GM21381 (cell line): ENCODE measurements around the gene NFIB.

Experiments used
- ATAC-seq: cut with Tn5 transposase; IDR thresholded peaks from one replicate; pipeline ENCODE4 v1.9.1; 2021; ENCODE audit warnings: mild to moderate bottlenecking, moderate library complexity; ENCODE audit not compliant: unreplicated experiment

NFIB gene

DNA sequence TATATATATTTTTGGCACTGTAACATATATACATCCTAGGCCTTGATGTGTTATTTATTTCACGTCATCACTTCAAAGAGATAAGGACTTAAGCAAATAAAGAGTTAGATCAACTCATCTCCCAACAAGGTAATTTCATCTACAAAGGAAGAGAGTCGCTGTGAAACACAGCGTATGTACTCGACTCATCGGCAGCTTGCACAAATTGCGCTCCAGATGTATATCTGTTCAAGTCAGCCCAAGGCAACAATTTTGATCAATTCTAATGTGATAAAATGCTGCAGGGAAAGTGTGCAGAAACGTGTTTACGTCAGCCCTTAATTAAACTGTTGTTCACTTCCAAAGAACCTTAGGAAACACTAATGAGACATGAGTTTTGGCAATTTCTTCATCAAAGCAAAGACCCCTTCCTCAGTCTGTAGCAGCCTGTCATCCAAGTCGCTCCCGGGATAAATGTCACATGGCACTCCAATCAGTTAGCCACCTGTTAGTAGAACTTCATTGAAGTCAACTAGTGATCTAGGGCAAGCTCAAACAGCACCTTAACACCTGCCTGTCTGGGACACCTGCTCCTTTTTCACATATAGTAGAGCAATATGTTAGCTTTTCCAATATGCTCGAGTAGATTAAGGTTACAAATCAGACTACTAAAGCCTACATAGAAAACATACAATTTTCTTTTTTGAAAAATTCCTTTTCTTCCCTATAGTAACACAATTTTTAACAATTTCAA, 182.4 kb downstream of the NFIB start:
- no peak for ATAC-seq

DNA sequence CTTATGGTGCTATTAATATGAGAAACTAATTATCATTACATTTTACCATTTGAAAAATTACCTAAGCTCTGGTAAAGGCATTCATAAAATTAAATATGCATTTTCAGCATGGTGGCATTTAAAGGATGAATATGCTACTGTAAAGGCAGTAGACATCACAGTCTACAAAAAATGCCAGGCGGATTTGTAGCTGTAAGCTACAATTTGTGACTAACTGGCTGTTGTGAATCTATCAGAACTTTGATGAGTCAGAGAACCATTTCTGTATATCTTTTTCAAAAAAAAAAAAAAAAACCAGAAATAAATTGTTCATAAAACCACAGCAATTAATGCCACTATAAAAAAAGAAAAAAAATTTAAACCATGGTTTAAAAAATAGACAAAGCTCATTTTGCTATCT, 186.3 kb downstream of the NFIB start:
- ATAC-seq = no peak

DNA sequence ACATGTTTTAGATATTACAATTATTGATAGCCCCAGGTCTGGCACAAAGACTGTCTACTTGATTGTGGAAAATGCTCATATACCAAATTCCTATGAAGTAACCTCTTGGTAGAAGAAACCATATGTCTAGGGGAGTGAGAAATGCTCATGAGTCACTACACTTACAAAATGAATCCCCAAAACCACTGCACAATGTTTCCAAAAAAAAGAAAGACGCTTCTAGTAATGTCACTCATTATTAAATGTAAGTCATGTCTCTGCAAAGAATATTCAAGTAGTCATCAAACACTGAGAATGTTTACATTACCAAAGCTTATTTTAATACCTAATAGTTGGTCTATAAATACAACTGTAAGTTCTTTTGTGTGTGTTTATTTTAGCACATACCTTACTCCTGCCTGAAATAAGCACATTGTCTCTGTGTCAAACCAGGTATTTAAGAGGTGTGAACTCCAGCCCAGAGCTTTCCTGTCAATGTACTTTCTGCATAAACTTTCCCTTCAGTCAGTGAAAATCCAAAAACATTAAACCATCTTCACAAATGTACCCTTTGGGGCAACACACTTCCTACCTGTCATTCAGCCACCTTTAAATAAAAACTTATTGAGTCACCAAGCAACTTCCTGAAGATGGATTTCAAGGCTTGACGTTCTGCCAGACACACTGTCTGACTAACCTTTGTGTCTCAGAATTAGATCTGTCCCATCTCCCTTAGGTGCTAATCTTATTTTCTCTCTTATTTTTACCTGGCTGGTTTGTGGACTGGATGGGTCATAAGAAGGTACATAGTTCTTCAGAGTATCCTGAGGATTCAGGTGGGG, 194.0 kb downstream of the NFIB start:
- no peak for ATAC-seq

DNA sequence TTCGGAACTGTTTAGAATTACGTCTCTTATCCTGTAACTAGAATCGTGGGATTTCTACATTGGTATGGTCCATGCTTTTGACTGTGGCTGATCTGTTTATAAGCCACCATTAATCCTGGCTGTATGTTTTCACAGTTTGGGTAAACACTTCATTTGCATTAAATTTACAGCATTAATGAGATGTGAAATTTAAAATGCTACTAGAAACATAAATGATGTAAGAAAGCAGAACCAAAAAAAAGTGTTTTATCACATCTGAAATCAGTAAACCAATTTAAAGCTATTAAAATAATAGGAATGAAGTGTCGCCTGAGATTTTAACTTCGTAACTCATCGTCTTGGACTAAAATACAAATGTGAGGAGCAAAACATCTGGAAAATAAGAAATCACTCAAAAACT, 201.7 kb downstream of the NFIB start:
- ATAC-seq = no peak

DNA sequence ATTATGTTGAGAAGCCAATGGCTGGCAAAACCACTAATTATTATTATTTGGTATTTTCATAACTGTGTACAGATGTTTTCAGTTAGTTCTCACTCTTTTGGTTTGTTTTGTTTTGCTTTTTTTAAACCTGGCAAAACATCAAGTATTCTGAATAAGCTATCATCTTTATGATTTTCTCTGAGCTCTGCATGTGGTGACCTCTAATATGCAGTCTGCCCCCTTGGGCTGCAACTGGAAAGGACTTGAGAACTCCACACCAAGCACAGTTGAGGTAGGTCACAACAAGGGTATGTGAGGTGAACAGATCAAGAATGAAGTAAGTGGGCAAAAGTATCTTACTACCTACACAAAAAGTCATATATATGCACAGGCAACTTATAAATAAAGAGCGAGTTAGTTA, 202.2 kb downstream of the NFIB start:
- ATAC-seq = no peak

DNA sequence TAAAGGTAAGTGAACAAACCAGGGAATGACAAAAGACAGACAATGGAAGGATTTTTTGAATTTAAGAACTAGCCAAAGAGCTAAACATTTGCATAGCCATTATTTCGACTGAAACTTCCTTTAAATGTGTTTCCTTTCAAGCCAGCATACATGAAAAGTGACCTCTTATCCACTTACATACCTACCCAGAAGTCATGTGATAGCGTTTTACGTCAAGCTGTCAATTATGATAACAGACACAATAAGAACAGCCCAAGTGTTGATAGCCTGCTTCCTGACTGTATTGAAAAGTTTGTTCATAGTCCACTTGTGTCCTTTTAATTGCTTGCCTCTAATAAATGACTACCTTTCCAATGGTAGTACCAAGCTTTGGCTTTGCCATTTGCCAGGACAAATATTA, 206.0 kb downstream of the NFIB start:
- ATAC-seq = no peak

DNA sequence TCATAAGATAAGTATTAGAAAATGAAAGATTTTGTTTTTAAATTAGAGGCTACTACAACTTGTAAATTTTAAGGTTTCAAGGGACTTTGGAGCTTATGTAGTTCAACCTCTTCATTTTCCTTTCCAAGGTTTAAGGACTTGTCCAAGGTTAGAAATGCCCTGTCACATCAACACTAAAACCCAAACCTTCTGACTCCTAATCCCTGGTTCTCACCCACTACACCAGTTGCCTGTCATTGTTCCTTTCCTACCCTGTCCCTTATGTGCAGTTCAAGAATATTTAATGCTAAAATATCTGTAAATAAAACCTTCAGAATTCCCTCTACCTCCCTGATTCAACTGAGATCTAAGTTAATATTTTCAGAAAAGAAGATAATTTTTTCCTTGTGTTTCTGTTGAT, 206.4 kb downstream of the NFIB start:
- ATAC-seq = no peak

DNA sequence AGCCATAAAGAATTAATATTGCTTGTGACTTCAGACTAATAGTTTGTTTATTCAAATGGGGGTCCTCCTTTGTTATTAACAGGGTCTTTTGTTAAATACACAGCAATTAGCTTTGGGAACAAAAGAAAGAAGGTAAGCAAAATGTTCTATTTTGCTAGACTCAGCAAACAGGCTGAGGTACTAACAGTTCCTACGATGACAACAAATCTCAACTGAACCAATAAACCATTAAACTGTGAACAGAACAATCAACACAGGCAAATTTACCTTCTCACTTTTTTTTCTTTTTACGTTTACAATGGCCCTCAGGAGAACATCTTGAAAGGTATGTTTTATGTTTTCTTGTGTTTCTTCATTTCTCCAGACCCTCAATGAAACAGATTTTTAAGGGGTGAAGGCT, 207.2 kb downstream of the NFIB start:
- no peak for ATAC-seq

DNA sequence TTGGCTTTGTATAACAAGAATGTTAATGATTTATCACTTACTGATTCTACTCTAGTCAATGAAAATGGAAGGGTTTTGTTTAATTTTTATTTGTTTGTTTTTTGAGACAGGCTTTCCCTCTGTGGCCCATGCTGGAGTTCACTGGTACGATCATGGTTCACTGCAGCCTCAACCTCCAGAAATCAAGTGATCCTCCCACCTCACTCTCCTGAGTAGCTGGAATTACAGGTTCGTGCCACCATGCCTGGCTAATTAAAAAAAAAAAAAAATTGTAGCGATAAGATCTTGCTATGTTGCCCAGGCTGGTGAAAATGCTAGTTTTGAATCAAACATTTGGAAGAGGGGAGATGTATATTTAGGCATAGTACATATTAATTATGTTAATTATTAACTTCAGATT, 209.4 kb downstream of the NFIB start:
- ATAC-seq = no peak

DNA sequence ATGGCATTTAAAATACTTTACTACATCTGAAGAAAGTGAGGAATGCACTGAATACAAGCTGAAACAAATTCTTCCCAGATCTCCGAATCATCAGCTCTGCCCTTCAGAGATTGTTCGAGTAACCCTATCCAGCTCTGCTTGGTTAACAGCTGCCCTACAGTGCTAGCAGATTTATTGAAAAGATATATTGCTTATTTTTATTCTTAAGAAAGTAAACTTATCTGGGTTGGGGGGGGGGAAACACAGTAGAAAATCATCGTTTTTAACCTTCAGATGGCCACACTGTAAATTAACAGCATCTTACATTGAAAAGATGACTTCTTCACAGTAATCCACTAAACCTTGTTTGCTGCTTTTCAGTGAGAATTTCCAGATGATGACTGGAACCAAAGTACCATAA, 210.8 kb downstream of the NFIB start:
- no peak for ATAC-seq

DNA sequence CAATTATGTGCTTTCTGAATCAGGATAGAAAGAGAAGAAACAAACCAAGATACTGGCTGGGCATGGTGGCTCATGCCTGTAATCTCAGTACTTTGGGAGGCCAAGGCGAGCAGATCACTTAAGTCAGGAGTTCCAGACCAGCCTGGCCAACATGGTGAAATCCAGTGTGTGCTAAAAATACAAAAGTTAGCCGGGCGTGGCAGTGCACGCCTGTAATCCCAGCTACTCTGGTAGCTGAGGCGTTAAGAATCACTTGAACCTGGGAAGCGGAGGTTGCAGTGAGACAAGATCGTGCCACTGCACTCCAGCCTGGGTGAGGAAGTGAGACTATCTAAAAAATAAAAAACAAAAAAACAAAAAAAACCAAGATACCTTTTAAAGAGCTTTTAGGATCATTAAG, 214.2 kb downstream of the NFIB start:
- ATAC-seq = no peak

DNA sequence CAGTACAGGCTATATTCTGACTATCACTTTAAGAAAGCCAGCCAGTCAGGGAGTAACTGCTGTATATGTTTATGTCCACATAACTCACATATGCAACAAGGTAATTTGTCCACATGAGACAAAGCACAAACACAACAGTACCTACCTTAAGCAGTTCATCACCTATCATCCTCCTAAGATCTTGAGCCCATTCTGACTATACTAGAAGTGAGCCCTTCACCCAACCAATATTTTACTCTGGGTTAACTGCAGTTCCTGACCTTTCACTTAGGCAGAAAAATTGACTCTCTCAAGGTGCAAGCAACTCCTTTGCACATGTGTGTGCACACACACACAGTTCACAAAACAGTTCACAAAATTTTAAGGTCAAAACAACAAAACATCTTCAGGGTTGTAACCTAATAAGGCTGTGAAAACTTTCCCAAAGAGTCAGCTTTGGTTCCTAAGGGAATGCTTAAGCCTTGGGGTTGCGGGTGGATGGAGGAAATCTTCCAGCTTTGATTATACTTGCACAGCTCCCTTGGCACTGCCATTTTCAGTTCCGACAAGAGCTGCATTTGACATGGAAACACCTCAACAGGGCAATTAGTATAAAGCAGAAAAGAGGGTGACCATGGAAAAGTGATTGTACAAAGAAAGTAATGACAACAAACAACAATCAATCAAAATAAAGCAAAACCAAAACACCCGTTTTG, 215.3 kb downstream of the NFIB start:
- no peak for ATAC-seq

DNA sequence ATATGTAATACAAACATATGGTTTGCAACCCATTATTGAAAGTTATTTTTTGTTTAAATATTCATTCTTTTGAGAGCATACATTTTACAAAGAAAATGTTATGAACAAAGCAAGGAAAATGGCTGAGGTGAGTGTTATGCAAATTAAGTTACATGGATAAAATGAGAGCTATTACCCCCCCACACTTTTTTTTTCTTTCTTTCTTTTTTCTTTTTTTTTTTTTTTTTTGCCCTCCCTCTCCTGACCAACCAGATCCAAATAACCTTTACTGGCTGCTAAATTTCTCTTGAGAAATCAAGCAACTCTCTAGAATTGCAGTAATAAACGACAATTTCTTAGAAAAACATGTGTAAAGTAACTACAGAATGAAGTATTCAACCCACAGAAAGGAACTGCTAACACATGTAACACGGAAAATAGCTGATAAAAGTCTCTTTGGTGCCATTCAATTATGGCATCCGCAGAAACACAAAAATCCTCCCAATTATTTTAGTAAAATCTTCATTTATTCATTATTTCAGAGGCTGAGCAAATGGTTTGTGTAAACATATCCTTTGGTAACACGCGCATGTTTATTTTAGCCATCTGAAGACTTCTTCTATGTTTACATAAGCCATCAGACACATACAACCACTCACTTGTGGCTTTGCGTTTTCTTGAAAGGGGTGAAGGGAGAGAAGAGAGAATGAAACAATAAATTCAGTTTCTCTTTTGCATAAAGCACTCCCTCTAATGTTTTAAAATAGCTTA, 216.1 kb downstream of the NFIB start:
- ATAC-seq = no peak

DNA sequence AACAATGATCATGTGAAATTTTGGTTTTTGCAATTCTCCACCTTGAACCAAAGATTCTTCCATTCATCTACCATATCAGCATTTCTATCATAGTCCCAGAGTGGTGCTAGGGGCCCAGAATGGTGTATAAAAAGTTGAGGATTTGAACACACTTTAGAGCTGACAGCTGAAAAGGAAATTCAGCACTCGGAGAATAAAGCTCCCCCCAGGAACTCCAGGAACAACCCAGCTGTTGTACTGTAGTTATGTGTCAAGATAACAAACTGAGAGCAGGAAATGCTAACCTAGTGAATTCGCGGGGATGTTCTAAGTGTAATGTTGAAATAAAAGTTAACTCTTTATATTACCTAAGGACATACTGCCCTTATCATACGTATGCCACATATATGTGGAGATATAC, 216.7 kb downstream of the NFIB start:
- no peak for ATAC-seq

DNA sequence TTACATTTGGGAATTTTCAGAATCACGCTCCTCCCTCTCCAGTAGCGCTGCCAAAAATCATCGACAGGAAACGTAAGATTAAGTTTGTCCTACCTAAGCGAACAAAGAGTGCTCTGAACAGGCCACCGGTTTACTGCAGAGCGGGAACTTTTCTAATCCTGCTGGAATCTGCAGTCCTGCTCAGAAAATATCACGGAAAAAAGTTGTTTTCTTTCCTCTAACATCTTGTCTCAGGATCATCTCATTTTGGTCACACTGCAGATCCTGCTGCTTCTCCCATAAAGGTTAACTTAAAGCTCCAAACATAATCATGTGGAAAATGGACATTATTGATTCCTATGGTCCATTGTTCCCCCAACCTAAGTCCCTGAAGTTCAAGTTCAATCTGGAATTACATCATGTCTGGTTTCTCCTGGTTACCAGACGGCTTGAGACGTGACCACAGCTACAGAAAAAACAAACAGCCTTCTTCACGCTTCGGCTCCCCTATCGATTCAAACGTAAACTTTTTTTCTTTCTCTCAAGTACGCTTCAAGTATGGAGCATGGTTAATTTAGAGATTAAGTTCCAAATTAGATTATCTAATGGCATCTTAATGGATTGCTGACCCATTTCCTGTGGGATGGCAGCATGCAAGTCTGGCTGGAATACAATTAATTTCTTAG, 217.6 kb downstream of the NFIB start:
- ATAC-seq = no peak

DNA sequence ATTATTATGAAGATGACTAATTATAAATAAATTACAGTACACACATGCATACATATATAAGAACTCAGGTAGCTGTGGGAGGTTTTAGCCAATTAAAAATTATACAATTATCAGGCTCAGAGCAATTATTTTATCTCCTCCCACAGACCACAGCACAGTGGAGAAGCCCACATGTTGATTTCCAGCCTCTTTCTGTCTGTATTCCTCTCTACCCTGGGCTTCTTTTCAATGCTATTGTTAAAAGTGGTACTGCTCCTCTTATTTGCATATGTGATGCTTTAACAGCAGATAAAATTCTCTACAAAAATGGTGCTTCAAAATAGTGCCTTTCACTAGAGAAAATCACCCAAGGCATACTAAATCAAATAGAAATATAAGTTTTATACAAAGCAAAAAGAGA, 218.7 kb downstream of the NFIB start:
- ATAC-seq = no peak

DNA sequence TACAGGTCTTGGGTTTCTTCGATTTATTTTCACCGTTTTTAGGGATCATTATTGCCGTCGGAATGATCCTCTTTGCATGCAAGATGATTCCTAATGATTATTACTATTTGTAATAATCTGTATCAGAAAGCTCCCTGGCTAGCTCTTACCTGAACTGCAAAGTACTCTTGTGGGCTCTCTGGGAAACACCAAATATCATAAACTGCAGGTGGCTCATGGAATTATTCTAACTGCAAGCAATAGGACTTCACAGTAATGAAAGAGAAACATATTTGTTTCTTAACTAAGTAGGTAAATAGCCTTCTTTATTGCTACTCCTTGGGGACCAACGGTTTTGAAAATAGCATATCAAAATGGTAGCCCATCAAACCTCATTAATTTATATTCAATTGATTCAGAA, 219.4 kb downstream of the NFIB start:
- no peak for ATAC-seq

DNA sequence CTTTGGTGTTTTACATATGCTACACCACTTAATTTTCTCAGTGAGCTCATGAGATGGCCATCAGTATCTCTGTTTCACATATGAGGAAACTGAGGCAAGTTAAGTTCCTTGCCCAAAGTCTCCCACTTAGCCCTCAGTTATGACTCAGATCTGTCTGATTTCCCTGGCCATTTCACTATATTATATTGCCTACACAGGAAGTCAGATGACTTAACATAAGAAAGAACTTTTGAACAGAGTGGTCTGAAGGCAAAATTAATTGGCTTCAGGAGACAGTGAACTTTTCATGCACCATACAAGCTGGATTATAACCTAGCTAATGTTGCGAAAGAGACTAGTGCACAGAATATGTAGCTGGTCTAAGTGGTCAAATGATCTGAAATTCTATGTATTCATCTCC, 221.6 kb downstream of the NFIB start:
- no peak for ATAC-seq

DNA sequence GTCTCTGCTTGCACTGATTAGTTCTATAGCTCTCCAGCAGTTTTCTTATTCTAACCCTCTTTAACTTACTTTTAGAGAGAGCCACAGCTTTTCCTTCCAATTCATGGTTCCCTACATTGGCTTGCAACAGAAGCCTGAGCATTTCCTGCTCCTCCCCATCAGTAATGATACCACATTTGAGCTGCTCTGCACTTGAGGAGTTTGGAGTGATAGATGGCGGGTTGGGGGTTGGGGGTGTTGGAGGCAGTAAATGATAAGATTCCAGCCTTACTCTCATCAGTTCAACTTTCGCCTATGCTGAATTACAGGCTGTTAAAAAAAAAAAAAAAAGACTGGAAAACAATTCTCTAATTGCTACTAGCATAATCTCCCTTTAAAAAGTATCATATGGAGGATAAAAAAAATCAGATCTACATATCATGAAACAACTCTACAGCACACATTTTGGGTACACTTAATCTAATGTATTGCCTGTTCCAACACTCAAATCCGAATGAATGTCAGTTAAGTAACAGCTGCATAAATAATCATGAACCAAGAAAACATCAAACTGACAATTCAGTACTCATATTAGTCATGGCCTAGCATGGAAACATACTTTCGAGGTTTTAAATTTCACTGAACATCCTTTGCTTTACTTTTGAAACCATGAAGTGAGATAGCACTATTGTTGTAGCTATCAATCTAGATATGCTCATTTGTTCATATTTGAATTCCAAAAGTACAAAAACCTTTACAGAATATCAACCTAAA, 224.7 kb downstream of the NFIB start:
- ATAC-seq = no peak

DNA sequence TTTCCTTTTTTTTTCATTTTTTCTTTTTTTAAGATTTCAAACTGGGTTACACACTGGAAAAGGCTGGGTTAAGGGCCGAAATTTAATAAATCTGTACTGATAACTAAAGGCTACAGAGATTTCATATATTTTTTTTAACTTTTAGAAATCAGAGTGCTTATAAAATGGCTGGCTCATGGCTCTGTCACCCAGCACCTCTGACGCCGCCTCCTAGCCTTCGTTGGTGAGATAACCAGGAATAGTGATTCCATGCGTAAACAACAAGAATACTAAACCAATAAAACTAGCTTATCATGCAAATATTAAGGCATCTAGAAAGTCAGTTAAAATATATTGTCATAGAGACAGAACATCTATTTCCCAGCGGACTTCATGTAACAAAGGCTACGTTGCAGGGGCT, 226.4 kb downstream of the NFIB start:
- no peak for ATAC-seq
